Type B pancreatic cell (in vitro differentiated cells): ENCODE data around the gene CELF4. TPM values are rescaled to one million over a fixed set of nuclear protein-coding genes. Genes with fewer than 3 reads are reported as not detected.

Experiments used
- DNase-seq: peaks from one replicate; pipeline ENCODE4 v3.0.0; 2021; ENCODE audit warnings: mixed read lengths; ENCODE audit not compliant: unreplicated experiment; ENCODE audit errors: extremely low spot score
- H3K27ac Mint-ChIP-seq: 2 replicates; pipeline ENCODE4 v1.8.0; 2021; ENCODE audit warnings: mild to moderate bottlenecking, mixed read lengths
- H3K27me3 Mint-ChIP-seq: 2 replicates; pipeline ENCODE4 v1.8.0; 2021; ENCODE audit warnings: mixed read lengths
- H3K36me3 Mint-ChIP-seq: 2 replicates; pipeline ENCODE4 v1.8.0; 2021; ENCODE audit warnings: mixed read lengths
- H3K4me1 Mint-ChIP-seq: one replicate; pipeline ENCODE4 v1.8.0; 2021; ENCODE audit warnings: mixed read lengths; ENCODE audit not compliant: unreplicated experiment
- H3K4me3 Mint-ChIP-seq: 2 replicates; pipeline ENCODE4 v1.8.0; 2021; ENCODE audit warnings: mild to moderate bottlenecking, mixed read lengths
- H3K9me3 Mint-ChIP-seq: 2 replicates; pipeline ENCODE4 v1.8.0; 2021; ENCODE audit warnings: mixed read lengths
- total RNA-seq: library from RNA; stranded (reverse); gene quantifications from 2 replicates; pipeline ENCODE4 v1.2.1, GENCODE V29; 2021; ENCODE audit warnings: low replicate concordance
- TF ChIP-seq, protein P1 (sequence below): fragments of 200-600 bp; sonication (generic); conservative IDR thresholded peaks from 2 replicates; pipeline ENCODE4 v1.5.0; 2021; ENCODE audit warnings: antibody characterized with exemption, mild to moderate bottlenecking

The CELF4 gene
- total RNA-seq, 1 donor from 2014 or later, result 9.2 TPM

- H3K4me1 Mint-ChIP-seq, result peaks cover 45% of the 10 kb centered on the region
- no peaks in the 10 kb centered on the region for H3K9me3 Mint-ChIP-seq
- DNase-seq, result no peak
- TF ChIP-seq, protein P1, sequence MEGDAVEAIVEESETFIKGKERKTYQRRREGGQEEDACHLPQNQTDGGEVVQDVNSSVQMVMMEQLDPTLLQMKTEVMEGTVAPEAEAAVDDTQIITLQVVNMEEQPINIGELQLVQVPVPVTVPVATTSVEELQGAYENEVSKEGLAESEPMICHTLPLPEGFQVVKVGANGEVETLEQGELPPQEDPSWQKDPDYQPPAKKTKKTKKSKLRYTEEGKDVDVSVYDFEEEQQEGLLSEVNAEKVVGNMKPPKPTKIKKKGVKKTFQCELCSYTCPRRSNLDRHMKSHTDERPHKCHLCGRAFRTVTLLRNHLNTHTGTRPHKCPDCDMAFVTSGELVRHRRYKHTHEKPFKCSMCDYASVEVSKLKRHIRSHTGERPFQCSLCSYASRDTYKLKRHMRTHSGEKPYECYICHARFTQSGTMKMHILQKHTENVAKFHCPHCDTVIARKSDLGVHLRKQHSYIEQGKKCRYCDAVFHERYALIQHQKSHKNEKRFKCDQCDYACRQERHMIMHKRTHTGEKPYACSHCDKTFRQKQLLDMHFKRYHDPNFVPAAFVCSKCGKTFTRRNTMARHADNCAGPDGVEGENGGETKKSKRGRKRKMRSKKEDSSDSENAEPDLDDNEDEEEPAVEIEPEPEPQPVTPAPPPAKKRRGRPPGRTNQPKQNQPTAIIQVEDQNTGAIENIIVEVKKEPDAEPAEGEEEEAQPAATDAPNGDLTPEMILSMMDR, result no peak
- H3K36me3 Mint-ChIP-seq, result no peaks in the 10 kb centered on the region
- no peak overlapping the region for H3K27ac Mint-ChIP-seq
- no peak overlapping the region for H3K4me3 Mint-ChIP-seq
- peaks cover 4% of the 10 kb centered on the region for H3K27me3 Mint-ChIP-seq
Measured at GRCh38 chr18:37442477-37442876, 123.1 kb downstream of the CELF4 start.

GRCh38 chr18:37441821-37442220, 123.8 kb downstream of the CELF4 start:
- peaks cover 4% of the 10 kb centered on the region for H3K27me3 Mint-ChIP-seq
- H3K27ac Mint-ChIP-seq, result peak overlapping the region; percentile 12
- TF ChIP-seq, protein P1, result no peak
- no peak for DNase-seq
- no peak overlapping the region for H3K4me3 Mint-ChIP-seq
- no peaks in the 10 kb centered on the region for H3K9me3 Mint-ChIP-seq
- no peaks in the 10 kb centered on the region for H3K36me3 Mint-ChIP-seq
- peaks cover 45% of the 10 kb centered on the region for H3K4me1 Mint-ChIP-seq

DNA sequence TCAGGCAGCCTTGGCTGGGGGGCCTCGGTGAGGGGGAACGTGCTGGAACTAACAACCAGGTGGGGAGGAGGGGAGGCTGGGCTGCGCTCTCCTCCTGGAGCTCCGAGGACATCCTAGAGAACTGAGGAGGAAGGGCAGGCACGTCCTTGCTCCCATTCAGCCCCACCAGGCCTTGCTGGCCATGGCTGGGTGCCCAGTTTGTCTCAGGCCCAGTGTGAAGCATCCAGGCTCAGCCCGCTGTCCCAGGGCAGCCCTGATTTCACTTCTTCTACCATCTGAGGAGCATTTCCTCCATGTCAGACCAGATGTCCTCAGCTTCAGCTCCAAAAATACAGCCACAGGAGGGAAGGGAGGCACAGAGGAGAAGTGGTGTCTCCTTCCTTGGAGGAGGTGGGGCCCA, 125.4 kb downstream of the CELF4 start:
- Mint-ChIP-seq H3K36me3 (no peaks in the 10 kb centered on the region), H3K9me3 (no peaks in the 10 kb centered on the region), H3K4me3 (no peak overlapping the region), H3K27me3 (peaks cover 4% of the 10 kb centered on the region), H3K27ac (no peak overlapping the region), H3K4me1 (peaks cover 45% of the 10 kb centered on the region)
- no peak for DNase-seq
- TF ChIP-seq, protein P1, result no peak

GRCh38 chr18:37438417-37439180, 127.0 kb downstream of the CELF4 start:
- Mint-ChIP-seq H3K36me3 (no peaks in the 10 kb centered on the region), H3K4me3 (no peak overlapping the region), H3K9me3 (no peaks in the 10 kb centered on the region), H3K27me3 (no peaks in the 10 kb centered on the region), H3K4me1 (peaks cover 33% of the 10 kb centered on the region), H3K27ac (no peak overlapping the region)
- no peak for DNase-seq
- TF ChIP-seq, protein P1, result no peak

DNA sequence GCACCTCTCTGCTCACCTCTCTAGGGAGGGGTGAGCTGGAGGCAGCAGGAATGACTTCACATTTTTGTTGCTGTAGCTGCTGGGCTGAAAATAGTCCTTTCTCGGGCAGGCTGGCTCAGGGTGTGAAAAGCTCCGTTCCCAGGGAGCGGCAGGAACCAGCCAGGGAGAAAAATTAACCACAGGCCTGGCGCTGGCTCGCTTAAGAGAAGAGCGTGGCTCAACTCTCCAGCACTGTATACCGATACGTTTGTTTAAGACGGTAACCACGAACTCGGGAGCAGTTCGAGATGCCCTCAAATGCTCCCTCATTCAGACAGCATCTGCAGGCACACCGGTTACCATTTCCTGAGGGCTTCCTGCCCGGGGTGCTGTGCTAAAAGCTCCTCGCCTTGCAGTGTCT, 129.6 kb downstream of the CELF4 start:
- Mint-ChIP-seq H3K4me1 (peaks cover 19% of the 10 kb centered on the region), H3K9me3 (no peaks in the 10 kb centered on the region), H3K27me3 (no peaks in the 10 kb centered on the region), H3K27ac (peak overlapping the region; percentile 43), H3K4me3 (no peak overlapping the region), H3K36me3 (no peaks in the 10 kb centered on the region)
- no peak for DNase-seq
- TF ChIP-seq, protein P1, result no peak
